H1 (cell line): ENCODE results near the gene ATP11A.

Experiments used
- CHD2 ChIP-seq: IDR thresholded peaks from 2 replicates; pipeline ENCODE4 v1.6.1; 2012; ENCODE audit warnings: low read length, improper control_type of control experiment
- CREB1 ChIP-seq: IDR thresholded peaks from 2 replicates; pipeline ENCODE4 v1.6.1; 2012; ENCODE audit warnings: inconsistent platforms
- EP300 ChIP-seq, 2 experiments: IDR thresholded peaks; 1 replicate in 1 of 2; 2 replicates in 1 of 2; pipeline ENCODE4 v1.6.1; 2011 to 2012; ENCODE audit warnings: low read depth in 2 of 2, low read length in 2 of 2, mild to moderate bottlenecking in 2 of 2, borderline replicate concordance in 1 of 2, inconsistent platforms in 1 of 2, moderate library complexity in 1 of 2
- EZH2 ChIP-seq: fragments of 200-600 bp; sonication (generic); IDR thresholded peaks from 2 replicates; pipeline ENCODE4 v1.7.1; 2012; ENCODE audit warnings: low read depth, mild to moderate bottlenecking, moderate library complexity, low read length, inconsistent platforms; ENCODE audit not compliant: severe bottlenecking
- HDAC2 ChIP-seq, 2 experiments: fragments of 300-600 bp in 1 of 2; sonication (generic) in 1 of 2; IDR thresholded peaks; 2 replicates each; pipeline ENCODE4 v1.6.1; 2011 to 2012; ENCODE audit warnings: low read depth in 2 of 2, low read length in 2 of 2, mild to moderate bottlenecking in 2 of 2, moderate library complexity in 2 of 2, borderline replicate concordance in 1 of 2, inconsistent platforms in 1 of 2
- MAFK ChIP-seq: IDR thresholded peaks from 2 replicates; pipeline ENCODE4 v1.6.1; 2012; ENCODE audit warnings: low read depth, mild to moderate bottlenecking, improper control_type of control experiment, low read length
- MAX ChIP-seq: IDR thresholded peaks from 2 replicates; pipeline ENCODE4 v1.6.1; 2012; ENCODE audit warnings: inconsistent platforms
- POLR2A ChIP-seq, 2 experiments: IDR thresholded peaks; 1 replicate in 1 of 2; 2 replicates in 1 of 2; pipeline ENCODE4 v1.6.1; 2011; ENCODE audit warnings: low read depth in 2 of 2, low read length in 2 of 2, mild to moderate bottlenecking in 2 of 2; ENCODE audit errors: control extremely low read depth in 1 of 2
- POLR2AphosphoS5 ChIP-seq: IDR thresholded peaks from 2 replicates; pipeline ENCODE4 v1.6.1; 2011; ENCODE audit warnings: low read depth, low read length
- SIN3A ChIP-seq, 2 experiments: IDR thresholded peaks in 1 of 2; conservative IDR thresholded peaks in 1 of 2; 2 replicates each; pipeline ENCODE4 v1.6.1; 2011 to 2012; ENCODE audit warnings: low read length in 2 of 2, improper control_type of control experiment in 1 of 2, low read depth in 1 of 2, mild to moderate bottlenecking in 1 of 2
- YY1 ChIP-seq: IDR thresholded peaks from 2 replicates; pipeline ENCODE4 v1.6.1; 2011; ENCODE audit warnings: low read depth, mild to moderate bottlenecking, low read length
- ZNF274 ChIP-seq: IDR thresholded peaks from 2 replicates; pipeline ENCODE4 v1.7.0; 2012; ENCODE audit warnings: low read length, borderline replicate concordance; ENCODE audit errors: extremely low read depth
- TF ChIP-seq, protein P1 (sequence below), 3 experiments: IDR thresholded peaks; 1 replicate in 2 of 3; 2 replicates in 1 of 3; pipeline versions ENCODE4 v1.5.1 to v1.6.1; 2011; ENCODE audit warnings: low read length in 3 of 3, mild to moderate bottlenecking in 3 of 3, inconsistent platforms in 2 of 3, low read depth in 1 of 3, moderate library complexity in 1 of 3; ENCODE audit not compliant: insufficient read depth in 1 of 3; ENCODE audit errors: control extremely low read depth in 1 of 3

DNA sequence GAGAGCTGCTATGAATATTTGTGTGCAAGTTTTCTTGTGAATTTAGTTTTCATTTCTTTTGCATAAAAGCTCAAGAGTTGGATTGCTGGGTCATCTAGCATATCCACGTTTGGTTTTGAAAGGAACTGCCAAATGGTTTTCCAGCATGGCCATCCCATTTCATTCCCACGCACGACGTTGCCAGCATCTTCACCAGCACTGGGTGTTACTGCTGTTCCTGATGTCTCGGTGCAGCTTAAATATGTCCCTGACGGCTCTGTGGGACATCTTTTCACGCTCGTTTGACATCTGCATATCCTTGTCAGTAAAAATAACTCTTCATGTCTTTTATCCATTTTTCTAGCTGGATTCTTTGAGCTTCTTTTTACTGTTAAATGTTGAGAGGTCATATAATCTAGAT is 123.7 kb downstream of the ATP11A start:
- no peak for TF ChIP-seq MAFK
- TF ChIP-seq, protein P1, sequence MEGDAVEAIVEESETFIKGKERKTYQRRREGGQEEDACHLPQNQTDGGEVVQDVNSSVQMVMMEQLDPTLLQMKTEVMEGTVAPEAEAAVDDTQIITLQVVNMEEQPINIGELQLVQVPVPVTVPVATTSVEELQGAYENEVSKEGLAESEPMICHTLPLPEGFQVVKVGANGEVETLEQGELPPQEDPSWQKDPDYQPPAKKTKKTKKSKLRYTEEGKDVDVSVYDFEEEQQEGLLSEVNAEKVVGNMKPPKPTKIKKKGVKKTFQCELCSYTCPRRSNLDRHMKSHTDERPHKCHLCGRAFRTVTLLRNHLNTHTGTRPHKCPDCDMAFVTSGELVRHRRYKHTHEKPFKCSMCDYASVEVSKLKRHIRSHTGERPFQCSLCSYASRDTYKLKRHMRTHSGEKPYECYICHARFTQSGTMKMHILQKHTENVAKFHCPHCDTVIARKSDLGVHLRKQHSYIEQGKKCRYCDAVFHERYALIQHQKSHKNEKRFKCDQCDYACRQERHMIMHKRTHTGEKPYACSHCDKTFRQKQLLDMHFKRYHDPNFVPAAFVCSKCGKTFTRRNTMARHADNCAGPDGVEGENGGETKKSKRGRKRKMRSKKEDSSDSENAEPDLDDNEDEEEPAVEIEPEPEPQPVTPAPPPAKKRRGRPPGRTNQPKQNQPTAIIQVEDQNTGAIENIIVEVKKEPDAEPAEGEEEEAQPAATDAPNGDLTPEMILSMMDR (IDR thresholded peaks at IDR 0.05; ENCODE audit: control extremely low read depth in 1 of 3, insufficient read depth in 1 of 3, low read depth in 1 of 3, low read length in 3 of 3) = no peak
- TF ChIP-seq POLR2AphosphoS5 = no peak
- TF ChIP-seq HDAC2 (IDR thresholded peaks at IDR 0.05; ENCODE audit: borderline replicate concordance in 1 of 2, low read depth in 2 of 2, low read length in 2 of 2) = no peak
- TF ChIP-seq POLR2A (IDR thresholded peaks at IDR 0.05; ENCODE audit: control extremely low read depth in 1 of 2, low read depth in 2 of 2, low read length in 2 of 2) = no peak
- no peak for TF ChIP-seq ZNF274
- no peak for TF ChIP-seq EZH2
- TF ChIP-seq YY1 = no peak
- no peak for TF ChIP-seq EP300 (IDR thresholded peaks at IDR 0.05; ENCODE audit: borderline replicate concordance in 1 of 2, low read depth in 2 of 2, low read length in 2 of 2)
- TF ChIP-seq CREB1 = no peak
- TF ChIP-seq SIN3A (conservative IDR thresholded peaks at IDR 0.05 in 1 of 2, IDR thresholded peaks at IDR 0.05 in 1 of 2; ENCODE audit: low read depth in 1 of 2, low read length in 2 of 2) = no peak
- TF ChIP-seq MAX = no peak
- no peak for TF ChIP-seq CHD2
